HG03045 (cell line): Measurements from ENCODE around the gene CREB1.
A peak's percentile ranks its signal among the peaks of the same experiment; 100 is the strongest.

Experiments
- ATAC-seq: cut with Tn5 transposase; IDR thresholded peaks from one replicate; pipeline ENCODE4 v1.9.1; 2021; ENCODE audit warnings: mild to moderate bottlenecking, moderate library complexity; ENCODE audit not compliant: unreplicated experiment

The CREB1 gene

GRCh38 chr2:207503234-207503633, 26.5 kb upstream of the CREB1 start:
- peak; percentile 83 for ATAC-seq

DNA sequence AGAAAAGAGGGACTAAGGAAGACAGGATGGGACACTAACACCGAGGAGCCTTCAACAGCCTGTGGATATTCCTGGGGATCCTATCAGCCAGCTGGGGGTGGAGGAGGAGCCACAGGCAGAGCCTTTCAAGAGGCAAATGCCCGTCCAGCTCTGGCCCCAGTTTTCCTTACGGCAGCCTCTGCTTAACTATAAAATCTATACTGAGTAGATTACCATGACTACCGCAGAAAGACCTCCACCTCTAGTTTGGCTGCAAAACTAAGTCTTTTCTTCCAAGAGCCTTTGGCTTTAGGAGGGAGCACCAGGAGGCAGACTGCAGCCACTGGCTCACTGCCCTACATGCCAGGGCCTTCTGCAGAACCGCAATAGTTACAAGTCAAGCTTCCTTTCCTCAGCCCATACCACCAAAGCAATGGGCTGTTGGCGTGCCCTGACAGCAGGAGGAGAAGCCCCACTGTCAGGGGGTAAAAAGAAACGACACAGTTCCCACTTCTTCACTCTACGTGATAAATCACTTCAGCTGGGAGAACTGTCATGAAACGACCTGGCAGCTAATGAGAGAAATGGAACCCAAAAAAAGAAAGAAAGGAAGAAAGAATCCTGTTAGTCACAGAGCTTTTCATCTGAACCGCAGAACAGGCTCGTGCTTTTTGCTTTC, 25.1 kb upstream of the CREB1 start:
- ATAC-seq: no peak

- ATAC-seq: peak; percentile 45
Measured at GRCh38 chr2:207505171-207505570, 24.6 kb upstream of the CREB1 start.

GRCh38 chr2:207505728-207506127, 24.0 kb upstream of the CREB1 start:
- no peak for ATAC-seq

DNA sequence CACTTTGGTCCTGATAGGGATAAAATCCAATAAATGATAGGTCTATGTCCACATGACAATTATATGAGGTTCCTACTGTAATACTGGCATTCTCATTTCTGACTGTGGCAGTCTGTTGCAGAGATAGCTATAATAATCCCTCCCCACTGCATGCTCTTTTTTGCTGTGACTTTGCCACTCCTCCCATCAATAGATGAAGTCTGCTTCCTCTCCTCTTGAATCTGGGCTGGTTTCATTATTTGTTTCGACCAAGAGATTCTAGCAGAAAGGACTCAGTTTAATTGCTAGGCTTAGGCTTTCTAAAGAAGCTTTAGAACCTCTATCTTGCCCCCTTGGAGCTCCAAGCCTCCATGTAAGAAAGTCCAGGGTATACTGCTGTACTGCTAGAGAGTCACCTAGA, 23.3 kb upstream of the CREB1 start:
- no peak for ATAC-seq

GRCh38 chr2:207510148-207510547, 19.6 kb upstream of the CREB1 start:
- no peak for ATAC-seq

DNA sequence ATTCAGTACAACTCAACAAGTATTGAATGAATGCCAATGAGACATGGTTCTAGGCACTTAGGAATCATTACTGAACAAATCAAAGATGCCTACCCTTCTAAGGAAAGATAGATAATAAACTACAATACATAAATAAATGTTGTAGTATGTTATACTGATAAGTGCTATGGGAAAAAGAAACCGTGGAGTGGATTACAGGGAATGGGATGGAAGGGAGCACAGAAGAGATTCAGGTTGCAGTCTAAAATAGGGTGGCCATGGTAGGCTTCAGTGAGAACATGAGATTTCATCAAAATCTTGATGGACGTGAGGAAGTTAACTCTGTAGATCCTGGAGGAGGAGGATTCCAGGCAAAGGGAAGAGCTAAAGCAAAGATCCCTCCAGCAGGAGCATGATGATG, 17.9 kb upstream of the CREB1 start:
- ATAC-seq: no peak

- no peak for ATAC-seq
Measured at GRCh38 chr2:207512356-207512755, 17.4 kb upstream of the CREB1 start.

GRCh38 chr2:207513551-207514257, 16.1 kb upstream of the CREB1 start:
- ATAC-seq: no peak

DNA sequence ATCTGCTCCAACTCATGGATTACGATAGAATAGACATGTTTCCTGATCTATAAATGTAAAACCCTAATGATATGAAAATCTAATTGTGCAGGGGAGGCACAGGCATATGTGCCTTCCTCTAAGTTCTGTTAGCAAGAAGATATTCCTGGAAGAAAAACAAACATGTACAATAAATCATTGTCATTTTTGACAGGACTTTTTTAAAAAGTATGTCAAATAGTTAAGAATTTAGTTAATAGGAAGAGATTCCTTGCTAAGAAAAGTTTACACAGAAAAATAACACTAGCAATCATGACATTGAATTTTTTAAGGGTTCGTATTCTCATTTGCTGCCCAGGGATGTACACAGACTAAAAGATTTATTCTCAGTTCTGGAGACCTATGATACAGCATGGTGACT, 15.3 kb upstream of the CREB1 start:
- ATAC-seq: no peak

DNA sequence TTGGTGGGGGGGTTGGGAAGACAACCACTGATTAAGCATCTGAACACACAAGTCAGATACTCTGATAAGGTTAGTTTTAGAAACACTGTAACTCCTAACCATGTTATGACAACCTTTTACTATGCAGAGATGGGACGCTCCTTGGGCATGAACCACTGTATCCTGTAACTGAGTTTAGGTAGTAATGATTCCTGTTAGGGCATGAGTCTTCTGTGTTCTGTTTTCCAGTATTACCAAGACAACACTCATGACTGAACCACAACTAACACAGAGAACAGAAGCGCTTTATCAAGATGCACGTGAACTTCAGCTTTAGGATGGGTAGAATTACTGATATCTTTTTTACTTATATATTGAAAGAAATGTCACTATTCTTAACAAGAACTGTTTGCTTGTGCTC, 14.1 kb upstream of the CREB1 start:
- ATAC-seq: no peak

DNA sequence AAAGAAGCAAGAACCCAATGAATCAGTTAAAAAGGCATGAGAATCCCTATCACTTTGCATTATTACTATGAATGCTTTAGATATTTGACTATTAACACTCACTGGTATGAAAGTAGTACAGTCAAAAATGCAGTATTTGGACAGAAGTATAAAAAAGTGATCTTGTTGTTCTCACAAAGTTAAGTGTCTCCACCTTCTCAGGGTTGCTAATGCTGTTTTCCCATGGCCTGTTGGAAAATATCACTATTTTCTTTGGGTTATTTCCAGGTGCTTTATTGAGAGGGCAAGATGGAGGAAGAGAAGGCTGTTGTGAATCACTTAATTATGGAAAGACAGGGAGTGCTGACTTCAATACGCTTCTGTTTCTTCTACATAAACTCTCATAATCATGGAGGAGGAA, 13.6 kb upstream of the CREB1 start:
- no peak for ATAC-seq

GRCh38 chr2:207523005-207523404, 6.8 kb upstream of the CREB1 start:
- ATAC-seq: no peak

DNA sequence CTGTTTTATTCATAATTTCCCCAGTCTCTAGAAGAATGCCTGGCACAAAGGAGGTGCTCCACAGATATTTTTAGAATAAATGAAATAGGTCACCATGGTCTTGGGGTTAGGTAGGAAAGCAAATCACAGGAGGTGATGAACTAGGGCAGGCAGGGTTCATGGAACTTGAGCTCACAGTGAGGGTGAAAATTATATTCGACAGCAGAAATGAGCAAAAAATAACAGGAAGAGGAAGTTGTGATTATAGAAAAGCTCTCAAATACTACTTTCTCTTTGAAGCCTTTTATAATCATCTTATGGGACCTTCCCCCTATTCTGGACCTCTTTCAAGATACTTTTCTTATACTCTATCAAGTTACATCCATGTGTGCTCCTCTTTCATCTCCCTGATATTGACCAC, 4.5 kb upstream of the CREB1 start:
- no peak for ATAC-seq

DNA sequence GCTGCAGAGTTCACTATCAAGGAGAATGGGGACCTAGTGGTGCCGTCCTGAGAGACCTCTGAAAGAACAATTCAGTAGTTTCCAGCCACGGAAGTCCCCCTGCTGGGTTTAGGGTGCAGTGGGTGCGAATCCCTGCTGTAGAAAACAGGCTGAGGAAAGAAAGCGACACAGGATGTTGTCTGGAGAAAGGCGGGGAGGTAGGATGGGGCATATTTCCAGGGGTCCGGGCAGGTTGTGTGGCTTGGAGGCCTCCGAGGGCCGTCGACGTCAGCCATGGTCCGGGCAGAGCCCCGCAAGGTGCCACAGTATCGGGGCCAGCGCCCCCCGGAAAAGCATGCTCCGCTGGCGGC, 807 bp upstream of the CREB1 start:
- ATAC-seq: peak; percentile 10

GRCh38 chr2:207530160-207531031, 634 bp downstream of the CREB1 start:
- peak; percentile 8 for ATAC-seq

- ATAC-seq: no peak
Measured at GRCh38 chr2:207531032-207531952, 1.5 kb downstream of the CREB1 start.

- no peak for ATAC-seq
Measured at GRCh38 chr2:207532676-207533075, 2.9 kb downstream of the CREB1 start.

- ATAC-seq: no peak
Measured at GRCh38 chr2:207533461-207534008, 3.8 kb downstream of the CREB1 start.

DNA sequence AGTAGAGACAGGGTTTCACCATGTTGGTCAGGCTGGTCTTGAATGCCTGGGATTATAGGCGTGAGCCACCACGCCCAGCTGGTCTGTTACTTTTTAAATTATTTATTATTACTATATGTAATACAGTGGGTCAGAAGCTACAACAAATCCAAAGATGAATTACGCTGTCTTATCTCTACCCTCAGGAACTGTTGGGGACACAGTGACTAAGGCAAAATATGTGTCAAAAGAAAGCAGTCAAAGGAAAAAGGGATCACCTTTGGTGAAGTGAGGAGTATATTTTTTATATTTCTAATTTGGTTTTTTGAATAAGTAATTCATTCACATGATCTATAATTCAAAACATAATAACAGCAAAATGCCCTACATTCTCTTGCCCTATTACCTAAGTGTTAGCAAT, 4.7 kb downstream of the CREB1 start:
- ATAC-seq: no peak

- ATAC-seq: no peak
Measured at GRCh38 chr2:207539470-207539869, 9.7 kb downstream of the CREB1 start.
